Measurements from ENCODE around the gene KCNT1. TPM values are rescaled to one million over a fixed set of nuclear protein-coding genes. Genes with fewer than 3 reads are reported as not detected.
"Not testable (repeated sequence)": the region's sequence is repeated elsewhere in the genome, so short reads cannot be mapped to it uniquely, and the experiment has no call there.

Gene KCNT1
- total RNA-seq, 6 experiments from 2014 or later: not detected

DNA sequence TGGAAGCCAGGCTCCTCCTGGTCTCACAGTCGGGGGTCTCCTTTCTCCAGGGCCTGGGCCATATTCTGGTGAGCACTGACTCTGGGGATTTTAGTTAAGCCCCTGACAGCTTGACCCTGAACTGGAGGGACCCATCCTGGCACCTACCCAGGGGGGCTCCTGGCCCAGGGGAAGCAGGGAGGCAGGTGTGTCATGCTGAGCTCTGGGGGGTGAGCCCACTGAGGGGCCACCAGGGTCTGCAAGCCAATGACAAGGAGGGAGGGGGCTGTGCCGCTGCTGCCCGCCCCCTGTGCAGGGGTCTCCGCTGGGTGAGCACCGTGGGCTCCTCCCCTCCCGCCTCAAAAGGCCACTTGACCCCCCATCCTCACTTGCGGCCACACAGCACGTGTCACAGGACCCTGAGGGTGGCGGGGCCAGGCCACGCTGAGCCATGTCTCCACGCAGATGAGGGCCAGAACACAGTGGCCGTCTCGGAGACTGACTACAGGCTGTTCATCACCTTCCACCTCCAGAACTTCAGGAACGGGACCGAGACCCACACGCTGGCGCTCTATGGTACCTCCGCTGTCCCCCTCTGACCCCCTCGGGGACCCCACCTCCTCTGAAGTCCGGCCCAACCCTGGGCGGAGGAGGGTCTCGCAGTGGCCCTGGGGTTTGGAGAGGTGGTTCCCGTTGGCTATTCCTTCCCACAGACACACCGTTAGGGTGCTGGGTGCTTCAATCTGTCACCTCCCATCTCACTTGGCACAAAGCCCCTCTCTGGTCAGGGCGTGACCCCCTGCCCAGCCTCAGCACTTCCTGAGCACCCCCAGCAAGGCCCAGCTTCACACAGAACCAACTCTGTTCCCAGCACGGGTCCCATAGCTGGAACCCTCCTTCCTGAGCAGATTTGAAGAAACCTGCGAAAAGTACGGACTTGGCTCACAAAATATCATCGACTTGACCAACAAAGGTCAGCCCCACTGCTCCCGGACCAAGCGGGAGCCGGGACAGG lies 36.9 kb upstream of the KCNT1 start:
- Mint-ChIP-seq H3K27me3 (ENCODE audit: insufficient read depth) (peaks cover 4% of the 10 kb centered on the region), H3K4me1 (ENCODE audit: low read depth) (no peaks in the 10 kb centered on the region), H3K9me3 (peaks cover 14% of the 10 kb centered on the region), H3K4me3 (no peak overlapping the region), H3K36me3 (ENCODE audit: low read depth) (no peaks in the 10 kb centered on the region), H3K27ac (no peak overlapping the region)
- TF ChIP-seq, protein P1, sequence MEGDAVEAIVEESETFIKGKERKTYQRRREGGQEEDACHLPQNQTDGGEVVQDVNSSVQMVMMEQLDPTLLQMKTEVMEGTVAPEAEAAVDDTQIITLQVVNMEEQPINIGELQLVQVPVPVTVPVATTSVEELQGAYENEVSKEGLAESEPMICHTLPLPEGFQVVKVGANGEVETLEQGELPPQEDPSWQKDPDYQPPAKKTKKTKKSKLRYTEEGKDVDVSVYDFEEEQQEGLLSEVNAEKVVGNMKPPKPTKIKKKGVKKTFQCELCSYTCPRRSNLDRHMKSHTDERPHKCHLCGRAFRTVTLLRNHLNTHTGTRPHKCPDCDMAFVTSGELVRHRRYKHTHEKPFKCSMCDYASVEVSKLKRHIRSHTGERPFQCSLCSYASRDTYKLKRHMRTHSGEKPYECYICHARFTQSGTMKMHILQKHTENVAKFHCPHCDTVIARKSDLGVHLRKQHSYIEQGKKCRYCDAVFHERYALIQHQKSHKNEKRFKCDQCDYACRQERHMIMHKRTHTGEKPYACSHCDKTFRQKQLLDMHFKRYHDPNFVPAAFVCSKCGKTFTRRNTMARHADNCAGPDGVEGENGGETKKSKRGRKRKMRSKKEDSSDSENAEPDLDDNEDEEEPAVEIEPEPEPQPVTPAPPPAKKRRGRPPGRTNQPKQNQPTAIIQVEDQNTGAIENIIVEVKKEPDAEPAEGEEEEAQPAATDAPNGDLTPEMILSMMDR (IDR thresholded peaks at IDR 0.05): no peak
- DNase-seq: no peak

DNA sequence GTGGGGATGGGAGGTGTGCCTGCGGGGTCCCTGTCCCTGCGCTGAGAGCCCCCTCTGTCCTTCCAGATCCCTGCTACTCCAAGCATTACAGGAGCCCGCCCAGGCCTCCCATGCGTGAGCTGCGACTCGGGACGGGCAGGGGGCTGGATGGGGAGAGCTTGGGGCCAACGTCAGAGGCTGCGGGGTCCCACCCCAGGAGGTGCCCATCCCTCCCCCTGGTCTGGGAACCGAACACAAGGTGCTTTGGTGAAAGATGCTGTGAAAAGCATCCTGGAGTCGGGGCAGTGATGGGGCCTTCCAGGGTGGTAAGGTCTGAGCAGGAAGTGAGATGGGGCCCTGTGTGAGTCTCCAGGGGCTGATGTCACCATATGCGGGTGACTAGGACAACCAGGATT lies 36.2 kb upstream of the KCNT1 start:
- no peak for DNase-seq
- H3K27ac Mint-ChIP-seq: no peak overlapping the region

DNA sequence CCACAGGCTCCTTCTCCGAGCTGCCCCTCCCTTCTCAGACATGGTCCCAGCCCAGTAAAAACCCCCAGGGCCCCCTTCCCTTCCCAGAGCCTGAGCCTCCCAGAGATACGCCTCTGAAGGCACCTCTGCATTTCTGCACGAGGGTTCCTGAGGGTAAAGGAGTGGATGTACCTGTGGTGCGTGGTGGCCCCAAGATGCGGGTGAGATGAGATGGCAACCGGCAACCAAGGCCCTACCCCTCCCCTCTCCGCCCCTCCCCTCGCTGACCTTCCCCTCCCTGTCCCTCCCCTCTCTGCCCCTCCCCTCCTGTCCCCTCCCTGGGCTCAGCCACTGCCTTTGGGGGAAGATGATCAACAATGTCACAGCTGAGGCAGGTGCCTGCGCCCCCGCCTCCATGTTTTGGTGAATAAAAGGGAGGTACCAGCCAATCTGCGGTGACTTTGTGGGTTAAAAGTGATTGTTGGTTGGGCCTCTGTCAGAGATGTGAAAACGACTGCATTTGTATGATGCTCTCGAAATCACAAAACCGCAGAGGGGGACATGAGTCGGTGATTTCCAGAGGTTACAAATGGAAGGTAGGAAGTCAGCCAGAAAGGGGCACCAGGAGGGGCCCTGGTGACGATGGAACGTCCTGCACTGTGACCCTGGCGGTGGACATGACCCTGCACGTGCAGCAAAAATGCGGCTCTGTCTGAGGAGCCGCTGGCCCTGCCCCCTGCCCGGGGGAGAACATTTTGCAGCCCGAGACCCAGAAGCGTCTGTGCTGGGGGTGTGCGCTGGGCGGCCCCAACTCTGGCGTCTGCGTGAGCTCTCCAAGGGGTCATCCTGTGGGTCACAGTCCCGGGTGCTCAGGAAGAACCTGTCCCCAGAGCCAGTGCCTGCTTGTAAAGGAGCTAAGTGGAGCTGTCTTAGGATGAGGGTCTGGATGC lies 35.2 kb upstream of the KCNT1 start:
- Mint-ChIP-seq H3K4me3 (no peak overlapping the region; the same call in 1 of the 2 replicates), H3K27me3 (ENCODE audit: insufficient read depth) (peaks cover 4% of the 10 kb centered on the region), H3K27ac (no peak overlapping the region), H3K9me3 (peaks cover 14% of the 10 kb centered on the region), H3K36me3 (ENCODE audit: low read depth) (no peaks in the 10 kb centered on the region), H3K4me1 (ENCODE audit: low read depth) (no peaks in the 10 kb centered on the region)
- TF ChIP-seq, protein P1 (IDR thresholded peaks at IDR 0.05): no peak
- no peak for DNase-seq

More for the DNA sequence above, 36.2 kb upstream of the KCNT1 start:
- Mint-ChIP-seq H3K9me3 (peaks cover 14% of the 10 kb centered on the region), H3K27me3 (ENCODE audit: insufficient read depth) (peaks cover 4% of the 10 kb centered on the region), H3K4me3 (no peak overlapping the region), H3K36me3 (ENCODE audit: low read depth) (no peaks in the 10 kb centered on the region), H3K4me1 (ENCODE audit: low read depth) (no peaks in the 10 kb centered on the region)
- TF ChIP-seq, protein P1 (IDR thresholded peaks at IDR 0.05): no peak

DNA sequence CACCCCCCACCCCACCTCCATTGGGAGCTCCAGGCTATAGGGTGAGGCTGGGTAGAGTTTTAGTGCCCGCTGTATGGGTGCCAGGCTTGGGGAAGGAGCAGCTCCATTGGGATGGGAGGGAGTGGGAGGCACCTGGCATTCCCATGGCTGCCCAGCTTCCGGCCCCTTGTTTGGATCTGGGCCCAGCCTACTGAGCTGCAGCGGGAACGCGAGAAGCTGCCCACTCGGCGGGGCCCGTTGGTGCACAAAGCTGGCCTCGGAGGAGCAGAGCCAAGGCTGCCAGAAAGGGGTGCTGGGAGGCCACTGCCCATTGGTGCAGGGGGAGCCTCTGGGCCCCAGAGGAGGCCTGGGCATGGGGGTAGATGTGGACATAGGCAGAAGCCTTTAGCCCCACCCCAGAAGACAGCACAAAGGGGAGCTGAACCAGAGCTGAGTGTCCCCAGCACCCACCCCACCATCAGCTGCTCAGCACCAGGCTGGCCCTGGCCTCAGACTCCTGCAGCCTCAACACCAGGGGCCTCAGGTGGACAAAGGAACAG lies 34.5 kb upstream of the KCNT1 start:
- Mint-ChIP-seq H3K27ac (no peak overlapping the region), H3K4me1 (ENCODE audit: low read depth) (no peaks in the 10 kb centered on the region), H3K36me3 (ENCODE audit: low read depth) (no peaks in the 10 kb centered on the region), H3K4me3 (no peak overlapping the region), H3K9me3 (peaks cover 14% of the 10 kb centered on the region), H3K27me3 (ENCODE audit: insufficient read depth) (no peaks in the 10 kb centered on the region; the same call in none of the 2 replicates)
- no peak for DNase-seq
- TF ChIP-seq, protein P1 (IDR thresholded peaks at IDR 0.05): no peak

GRCh38 chr9:135669018-135669417 lies 33.0 kb upstream of the KCNT1 start:
- H3K36me3 Mint-ChIP-seq (ENCODE audit: low read depth); H3K27ac Mint-ChIP-seq; H3K4me1 Mint-ChIP-seq (ENCODE audit: low read depth); H3K27me3 Mint-ChIP-seq (ENCODE audit: insufficient read depth); DNase-seq; H3K4me3 Mint-ChIP-seq: not testable (repeated sequence)
- peaks cover 14% of the 10 kb centered on the region for H3K9me3 Mint-ChIP-seq
